Progenitor cell of endocrine pancreas (in vitro differentiated cells): ENCODE measurements around the gene KPNA5. TPM values are rescaled to one million over a fixed set of nuclear protein-coding genes. Genes with fewer than 3 reads are reported as not detected.
"Not testable (repeated sequence)": the region's sequence is repeated elsewhere in the genome, so short reads cannot be mapped to it uniquely, and the experiment has no call there.

Source experiments
- DNase-seq: peaks from one replicate; pipeline ENCODE4 v3.0.0; 2021; ENCODE audit warnings: low spot score; ENCODE audit not compliant: unreplicated experiment
- H3K27ac Mint-ChIP-seq: 2 replicates; pipeline ENCODE4 v1.8.0; 2021; ENCODE audit warnings: mild to moderate bottlenecking, moderate library complexity, mixed read lengths
- H3K27me3 Mint-ChIP-seq: 2 replicates; pipeline ENCODE4 v1.8.0; 2021; ENCODE audit warnings: mixed read lengths
- H3K36me3 Mint-ChIP-seq: 2 replicates; pipeline ENCODE4 v1.8.0; 2022; ENCODE audit warnings: mixed read lengths; ENCODE audit not compliant: insufficient read depth
- H3K4me1 Mint-ChIP-seq: 2 replicates; pipeline ENCODE4 v1.8.0; 2021; ENCODE audit warnings: low read depth, mixed read lengths
- H3K4me3 Mint-ChIP-seq: 2 replicates; pipeline ENCODE4 v1.8.0; 2021; ENCODE audit warnings: low read depth, mild to moderate bottlenecking, moderate library complexity, mixed read lengths
- H3K9me3 Mint-ChIP-seq: 2 replicates; pipeline ENCODE4 v1.8.0; 2021; ENCODE audit warnings: low read depth, mixed read lengths
- CTCF ChIP-seq: fragments of 200-600 bp; sonication (generic); IDR thresholded peaks from one replicate; pipeline ENCODE4 v1.5.0; 2021; ENCODE audit warnings: antibody characterized with exemption, mild to moderate bottlenecking; ENCODE audit not compliant: unreplicated experiment
- total RNA-seq: library from RNA; stranded (reverse); gene quantifications from 2 replicates; pipeline ENCODE4 v1.2.1, GENCODE V29; 2021

The KPNA5 gene
- total RNA-seq, 1 donor from 2014 or later: 24.5 TPM

DNA sequence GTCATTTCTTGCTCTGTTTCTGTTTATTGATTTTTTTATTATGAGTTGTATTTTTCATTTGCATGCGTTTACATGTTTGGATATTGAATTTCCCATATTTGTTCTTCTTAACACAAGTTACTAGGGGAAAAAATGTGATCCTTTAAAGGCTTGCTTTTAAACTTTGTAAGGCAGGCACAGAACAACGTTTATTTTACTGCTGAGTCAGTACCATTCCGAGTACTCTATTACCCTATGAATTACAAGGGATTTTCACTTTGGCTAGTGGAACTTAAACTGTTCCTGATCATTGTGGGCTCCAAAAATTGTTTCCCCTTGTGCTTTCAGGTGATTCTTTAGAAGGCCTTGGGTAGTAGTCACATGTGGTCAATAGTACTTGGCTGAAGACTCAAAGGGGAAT, 56.0 kb downstream of the KPNA5 start:
- peaks cover 21% of the 10 kb centered on the region for H3K9me3 Mint-ChIP-seq
- peaks cover 31% of the 10 kb centered on the region for H3K36me3 Mint-ChIP-seq
- H3K27ac Mint-ChIP-seq: no peak overlapping the region
- no peaks in the 10 kb centered on the region for H3K27me3 Mint-ChIP-seq
- H3K4me1 Mint-ChIP-seq: no peaks in the 10 kb centered on the region
- no peak for DNase-seq
- no peak for TF ChIP-seq CTCF
- no peak overlapping the region for H3K4me3 Mint-ChIP-seq

DNA sequence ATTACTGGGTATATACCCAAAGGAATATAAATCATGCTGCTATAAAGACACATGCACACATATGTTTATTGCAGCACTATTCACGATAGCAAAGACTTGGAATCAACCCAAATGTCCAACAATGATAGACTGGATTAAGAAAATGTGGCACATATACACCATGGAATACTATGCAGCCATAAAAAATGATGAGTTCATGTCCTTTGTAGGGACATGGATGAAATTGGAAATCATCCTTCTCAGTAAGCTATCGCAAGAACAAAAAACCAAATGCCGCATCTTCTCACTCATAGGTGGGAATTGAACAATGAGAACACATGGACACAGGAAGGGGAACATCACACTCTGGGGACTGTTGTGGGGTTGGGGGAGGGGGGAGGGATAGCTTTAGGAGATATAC, 59.5 kb downstream of the KPNA5 start:
- not testable (repeated sequence) for H3K27me3 Mint-ChIP-seq, DNase-seq, H3K4me3 Mint-ChIP-seq, H3K27ac Mint-ChIP-seq, H3K4me1 Mint-ChIP-seq
- peaks cover 29% of the 10 kb centered on the region for H3K9me3 Mint-ChIP-seq
- peaks cover 26% of the 10 kb centered on the region for H3K36me3 Mint-ChIP-seq

DNA sequence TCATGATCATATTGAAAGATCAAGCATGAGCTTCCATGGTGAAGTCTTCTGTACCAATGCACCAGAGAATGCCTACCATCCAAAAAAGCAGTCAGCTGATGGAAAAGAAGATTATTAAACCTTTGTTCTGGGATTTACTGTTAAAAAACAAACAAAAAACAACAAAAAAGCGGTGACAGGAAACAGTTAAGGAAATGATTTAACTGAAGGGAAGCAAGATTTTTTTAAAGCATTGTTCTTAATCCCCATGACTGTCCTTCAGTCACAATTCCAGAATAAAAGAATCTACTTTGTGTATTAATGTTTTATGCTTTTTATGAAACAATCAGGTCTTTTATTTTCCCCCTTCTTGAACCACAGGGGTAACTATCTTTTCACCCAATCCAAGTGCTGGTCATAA, 60.6 kb downstream of the KPNA5 start:
- Mint-ChIP-seq H3K27ac (no peak overlapping the region), H3K4me3 (no peak overlapping the region), H3K9me3 (peaks cover 28% of the 10 kb centered on the region), H3K27me3 (no peaks in the 10 kb centered on the region), H3K36me3 (peaks cover 18% of the 10 kb centered on the region), H3K4me1 (no peaks in the 10 kb centered on the region)
- no peak for TF ChIP-seq CTCF
- no peak for DNase-seq

GRCh38 chr6:116745176-116745575, 64.2 kb downstream of the KPNA5 start:
- Mint-ChIP-seq H3K27ac (no peak overlapping the region), H3K4me3 (no peak overlapping the region), H3K27me3 (no peaks in the 10 kb centered on the region), H3K9me3 (peaks cover 14% of the 10 kb centered on the region), H3K36me3 (peaks cover 3% of the 10 kb centered on the region), H3K4me1 (peaks cover 3% of the 10 kb centered on the region)
- DNase-seq: no peak
- no peak for TF ChIP-seq CTCF

GRCh38 chr6:116761779-116762178, 80.8 kb downstream of the KPNA5 start:
- no peak for DNase-seq
- peaks cover 35% of the 10 kb centered on the region for H3K27me3 Mint-ChIP-seq
- no peak overlapping the region for H3K27ac Mint-ChIP-seq
- no peaks in the 10 kb centered on the region for H3K9me3 Mint-ChIP-seq
- H3K36me3 Mint-ChIP-seq: no peaks in the 10 kb centered on the region
- peaks cover 4% of the 10 kb centered on the region for H3K4me1 Mint-ChIP-seq
- no peak for TF ChIP-seq CTCF
- H3K4me3 Mint-ChIP-seq: no peak overlapping the region

- Mint-ChIP-seq H3K4me1 (peaks cover 4% of the 10 kb centered on the region), H3K27ac (no peak overlapping the region), H3K9me3 (no peaks in the 10 kb centered on the region), H3K4me3 (no peak overlapping the region), H3K27me3 (peaks cover 39% of the 10 kb centered on the region), H3K36me3 (no peaks in the 10 kb centered on the region)
- no peak for DNase-seq
- TF ChIP-seq CTCF: no peak
Observed at GRCh38 chr6:116762235-116762634, 81.2 kb downstream of the KPNA5 start.
